ENCODE results near the gene IER2.
"Not testable (repeated sequence)": the region's sequence is repeated elsewhere in the genome, so short reads cannot be mapped to it uniquely, and the experiment has no call there.

The IER2 gene

DNA sequence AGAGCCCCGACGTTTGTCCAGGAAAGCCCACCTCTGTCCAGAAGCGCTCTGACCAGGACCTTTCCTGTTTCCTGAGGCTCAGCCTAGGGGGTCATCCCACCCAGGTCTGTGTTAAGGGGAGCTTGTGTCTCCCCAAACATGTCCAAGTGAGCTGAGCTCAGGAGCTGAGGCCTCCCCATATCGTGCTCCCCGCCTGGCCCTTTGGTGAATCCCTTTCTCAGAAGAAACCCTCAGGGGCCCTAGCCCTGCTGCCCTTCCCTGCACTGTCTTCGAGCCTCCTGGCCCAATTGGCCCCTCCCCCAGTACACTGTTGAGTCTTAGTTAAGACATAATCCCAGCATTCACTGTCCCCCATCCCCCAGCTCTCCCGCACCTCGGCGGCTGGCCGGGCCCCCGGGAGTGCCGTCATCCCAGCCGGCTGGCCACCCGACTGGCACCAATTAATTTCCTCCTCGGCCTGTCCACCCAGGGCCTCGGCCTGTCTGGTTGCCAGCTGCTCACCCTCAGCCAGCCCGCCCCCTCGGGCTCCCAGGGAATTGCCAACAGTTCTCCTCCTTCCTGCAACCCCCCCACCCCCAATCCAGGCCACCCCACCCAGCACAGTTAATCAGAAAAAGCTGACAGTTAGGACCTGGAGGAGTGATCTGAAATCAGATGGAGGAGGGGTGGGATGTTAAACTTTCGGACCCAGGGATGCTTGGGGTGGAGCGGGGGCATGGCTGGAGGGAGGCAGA lies 13.6 kb downstream of the IER2 start:
- DNase-seq (ENCODE audit: low read depth, low spot score), result no peak

DNA sequence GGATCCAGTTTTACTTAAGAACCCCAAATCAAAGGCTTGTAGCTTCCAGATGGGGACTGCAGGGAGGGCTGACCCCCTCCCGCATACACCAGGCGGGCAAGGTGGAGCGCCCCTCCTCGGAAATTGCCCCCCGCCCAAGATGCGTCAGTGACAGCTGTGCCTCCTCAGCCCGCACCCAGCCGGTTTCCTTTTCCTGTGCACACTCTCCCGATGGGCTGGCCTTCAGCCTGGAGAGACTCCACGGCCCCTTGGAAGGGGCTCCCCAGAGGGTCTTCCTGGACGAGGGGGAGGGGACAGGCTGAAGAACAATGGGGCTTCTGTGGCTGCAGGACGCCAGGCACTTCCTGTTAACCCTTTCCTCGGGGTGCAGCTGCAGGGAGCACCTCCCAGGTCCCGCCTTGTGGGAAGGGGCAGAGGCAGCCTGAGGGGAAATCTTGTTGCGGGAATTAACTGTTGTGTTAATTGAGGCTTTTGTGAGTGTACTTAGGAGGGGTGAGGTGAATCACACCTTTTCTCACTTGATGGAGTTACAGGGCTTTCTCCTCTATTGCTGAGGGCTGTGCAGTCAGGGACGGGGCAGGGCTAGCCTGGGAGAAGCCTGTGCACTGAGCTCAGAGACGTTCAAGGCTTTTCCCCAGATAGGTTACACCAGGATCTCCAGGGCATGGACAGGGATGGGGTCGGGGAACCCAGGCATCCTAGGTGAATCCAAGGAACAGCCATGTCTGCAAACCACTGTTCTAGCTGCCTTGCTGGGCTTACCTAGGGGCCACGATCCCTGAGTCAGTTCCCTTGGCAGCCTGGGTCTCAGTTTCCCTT lies 14.3 kb downstream of the IER2 start:
- DNase-seq (ENCODE audit: low read depth, low spot score), result no peak

DNA sequence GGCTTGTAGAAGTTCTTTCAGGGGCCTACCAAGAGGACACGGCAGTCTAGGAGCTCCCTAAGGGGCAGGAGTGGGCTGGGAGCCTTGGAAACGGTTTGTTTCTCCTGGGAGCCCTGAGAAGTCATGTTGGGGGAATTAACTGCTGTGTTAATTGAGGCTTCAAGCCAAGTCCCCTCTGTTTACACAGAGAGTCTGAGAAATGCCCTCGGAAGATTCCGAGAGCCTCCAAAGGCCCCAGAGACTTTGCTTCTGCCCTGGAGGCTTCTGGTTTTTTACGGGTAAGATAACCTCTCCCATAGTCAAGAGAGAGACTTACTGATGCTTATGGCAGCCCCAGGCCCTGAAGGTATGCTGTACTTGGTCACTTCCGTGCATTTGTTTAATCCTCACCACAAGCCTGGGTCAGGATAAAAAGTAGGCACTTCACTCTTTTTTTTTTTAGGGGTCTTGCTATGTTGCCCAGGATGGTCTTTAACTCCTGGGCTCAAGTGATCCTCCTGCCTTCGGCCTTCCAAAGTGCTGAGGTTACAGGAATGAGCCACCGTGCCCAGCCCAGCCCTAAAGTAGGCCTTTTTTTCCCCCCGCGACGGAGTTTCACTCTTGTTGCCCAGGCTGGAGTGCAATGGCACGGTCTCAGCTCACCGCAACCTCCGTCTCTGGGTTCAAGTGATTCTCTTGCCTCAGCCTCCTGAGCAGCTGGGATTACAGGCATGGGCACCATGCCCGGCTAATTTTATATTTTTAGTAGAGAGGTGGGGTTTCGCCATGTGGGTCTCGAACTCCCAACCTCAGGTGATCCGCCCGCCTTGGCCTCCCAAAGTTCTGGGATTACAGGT lies 15.2 kb downstream of the IER2 start:
- no peak for DNase-seq (ENCODE audit: low read depth, low spot score)

- not testable (repeated sequence) for DNase-seq (ENCODE audit: low read depth, low spot score)
Measured at GRCh38 chr19:13166151-13166550, 15.9 kb downstream of the IER2 start.

DNA sequence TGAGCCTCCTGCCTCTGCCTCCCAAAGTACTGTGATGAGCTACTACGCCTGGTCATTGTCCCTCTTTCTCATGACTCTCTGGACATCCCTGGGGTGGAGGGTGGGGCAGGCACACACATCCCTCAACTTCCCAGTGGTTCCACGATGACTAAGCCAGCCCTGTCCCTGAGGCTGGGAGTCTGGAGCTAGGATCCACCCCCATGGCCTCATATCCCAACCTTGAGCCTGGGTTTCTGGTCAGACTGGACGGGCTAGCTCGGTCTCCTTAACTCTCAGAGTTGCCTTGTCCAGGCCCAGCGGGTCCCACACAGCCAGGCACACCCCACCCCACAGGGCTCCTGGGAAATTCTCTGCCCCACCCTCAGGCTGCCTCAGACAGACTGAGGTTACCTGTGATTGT lies 19.6 kb downstream of the IER2 start:
- no peak for DNase-seq (ENCODE audit: low read depth, low spot score)

GRCh38 chr19:13171146-13171545 lies 20.9 kb downstream of the IER2 start:
- no peak for DNase-seq (ENCODE audit: low read depth, low spot score)

DNA sequence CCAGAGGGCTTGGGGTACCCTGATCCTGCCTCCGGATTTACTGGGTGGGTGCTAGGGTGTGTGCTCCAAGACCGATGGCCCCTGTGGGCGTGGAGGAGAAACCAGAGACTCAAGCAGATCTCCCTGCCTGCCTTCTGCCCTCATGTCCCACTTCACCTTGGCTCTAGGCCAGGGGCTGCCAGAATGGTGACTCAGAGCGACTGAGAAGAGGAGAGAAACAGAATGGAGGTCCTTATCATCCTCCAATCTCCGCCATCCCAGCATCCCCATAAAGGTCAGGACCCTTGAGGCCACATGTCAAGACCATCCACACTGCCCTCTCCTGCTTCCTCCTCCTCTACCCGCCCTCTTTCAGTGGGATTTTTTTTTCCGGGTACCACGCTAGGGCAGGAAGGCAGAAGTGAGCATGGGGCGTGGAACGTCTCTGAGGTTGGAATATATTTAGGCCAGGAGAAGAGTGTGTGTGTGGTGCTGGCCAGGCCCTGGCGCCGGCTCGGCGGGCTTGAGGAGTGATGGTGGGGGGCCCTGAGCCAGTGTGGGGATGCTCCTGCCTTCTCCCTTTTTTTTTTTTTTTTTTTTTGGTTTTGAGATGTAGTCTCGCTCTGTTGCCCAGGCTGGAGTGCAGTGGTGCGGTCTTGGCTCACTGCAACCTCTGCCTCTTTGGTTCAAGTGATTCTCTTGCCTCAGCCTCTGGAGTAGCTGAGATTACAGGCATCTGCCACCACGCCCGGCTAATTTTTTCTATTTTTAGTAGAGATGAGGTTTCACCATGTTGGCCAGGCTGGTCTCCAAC lies 22.3 kb downstream of the IER2 start:
- peak; percentile 74 for DNase-seq (ENCODE audit: low read depth, low spot score)

GRCh38 chr19:13173139-13173737 lies 23.0 kb downstream of the IER2 start:
- DNase-seq (ENCODE audit: low read depth, low spot score), result no peak

DNA sequence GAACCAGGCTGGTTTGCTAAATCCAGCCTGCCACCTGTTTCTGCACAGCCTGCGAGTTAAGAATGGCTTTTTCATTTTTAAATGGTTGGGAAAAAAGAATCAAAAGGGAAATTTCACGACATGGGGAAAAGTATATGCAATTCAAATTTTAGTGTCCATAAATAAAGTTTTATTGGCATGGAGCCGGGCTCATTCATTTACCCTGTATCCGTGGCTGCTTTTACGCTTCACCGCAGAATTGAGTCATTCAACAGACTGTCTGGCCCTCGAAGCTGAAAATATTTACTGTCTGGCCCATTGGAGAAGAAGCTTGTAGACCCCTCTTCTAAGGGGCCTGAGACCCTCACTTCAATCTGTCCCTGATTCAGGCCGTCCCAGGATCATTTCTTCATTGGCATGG lies 26.1 kb downstream of the IER2 start:
- DNase-seq (ENCODE audit: low read depth, low spot score), result no peak

DNA sequence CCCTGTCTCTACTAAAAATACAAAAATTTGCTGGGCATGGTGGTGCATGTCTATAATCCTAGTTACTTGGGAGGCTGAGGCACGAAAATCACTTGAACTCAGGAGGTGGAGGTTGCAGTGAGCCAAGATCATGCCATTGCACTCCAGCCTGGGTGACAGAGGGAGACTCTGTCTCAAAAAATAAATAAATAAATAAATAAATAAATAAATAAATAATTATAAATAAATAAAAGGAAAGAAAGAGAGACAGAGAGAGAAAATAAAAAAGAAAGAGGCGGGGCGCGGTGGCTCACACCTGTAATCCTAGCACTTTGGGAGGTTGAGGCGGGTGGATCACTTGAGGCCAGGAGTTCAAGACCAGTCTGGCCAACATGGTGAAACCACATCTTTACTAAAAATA lies 27.4 kb downstream of the IER2 start:
- not testable (repeated sequence) for DNase-seq (ENCODE audit: low read depth, low spot score)

- DNase-seq (ENCODE audit: low read depth, low spot score), result not testable (repeated sequence)
Measured at GRCh38 chr19:13178291-13178690, 28.1 kb downstream of the IER2 start.

DNA sequence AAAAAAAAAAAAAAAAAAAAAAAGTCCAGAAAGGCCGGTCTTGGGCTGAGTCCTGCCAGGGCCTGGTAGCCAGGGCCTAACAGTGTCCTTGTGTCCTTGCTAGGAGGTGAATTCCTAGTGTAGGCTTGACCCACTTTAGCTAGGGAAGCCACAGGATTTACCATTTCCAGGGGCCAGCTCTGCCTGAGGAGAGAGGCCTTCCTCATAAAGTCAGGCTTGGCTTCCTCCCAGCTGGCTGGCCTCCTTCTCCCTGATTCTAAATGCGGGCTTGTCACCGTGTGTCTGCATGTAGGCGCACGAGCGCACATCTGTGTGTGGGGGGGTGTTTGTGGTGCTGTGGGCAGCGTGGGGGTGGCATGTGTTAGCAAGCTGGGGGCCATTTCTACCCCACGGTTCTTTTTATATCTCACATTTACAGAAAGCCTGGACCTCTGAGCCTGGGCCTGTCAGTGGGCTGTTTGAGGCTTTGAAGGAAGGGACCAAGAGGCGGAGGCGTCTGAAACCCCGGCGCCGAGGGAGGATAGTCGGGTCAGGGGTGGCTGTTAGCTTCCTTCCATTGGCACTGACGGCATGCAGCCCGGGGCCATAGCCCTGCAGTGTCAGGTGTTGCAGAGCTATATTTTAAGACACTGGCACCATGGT lies 31.7 kb downstream of the IER2 start:
- no peak for DNase-seq (ENCODE audit: low read depth, low spot score)

DNA sequence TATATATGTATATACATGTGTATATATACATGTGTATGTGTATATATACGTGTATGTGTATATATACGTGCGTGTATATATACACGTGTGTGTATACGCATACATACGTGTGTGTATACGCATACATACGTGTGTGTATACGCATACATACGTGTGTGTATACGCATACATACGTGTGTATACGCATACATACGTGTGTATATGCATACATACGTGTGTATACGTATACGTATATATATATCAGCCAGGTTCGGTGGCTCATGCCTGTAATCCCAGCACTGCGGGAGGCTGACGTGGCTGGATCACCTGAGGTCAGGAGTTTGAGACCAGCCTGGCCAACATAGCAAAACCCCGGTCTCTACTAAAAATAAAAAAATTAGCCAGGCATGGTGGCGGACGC lies 34.7 kb downstream of the IER2 start:
- not testable (repeated sequence) for DNase-seq (ENCODE audit: low read depth, low spot score)

- DNase-seq (ENCODE audit: low read depth, low spot score), result not testable (repeated sequence)
Measured at GRCh38 chr19:13185763-13186657, 35.8 kb downstream of the IER2 start.

GRCh38 chr19:13186688-13187087 lies 36.5 kb downstream of the IER2 start:
- not testable (repeated sequence) for DNase-seq (ENCODE audit: low read depth, low spot score)

- no peak for DNase-seq (ENCODE audit: low read depth, low spot score)
Measured at GRCh38 chr19:13187419-13187818, 37.2 kb downstream of the IER2 start.

- DNase-seq (ENCODE audit: low read depth, low spot score), result no peak
Measured at GRCh38 chr19:13189600-13189999, 39.4 kb downstream of the IER2 start.

GRCh38 chr19:13190781-13191540 lies 40.8 kb downstream of the IER2 start:
- DNase-seq (ENCODE audit: low read depth, low spot score), result no peak

- DNase-seq (ENCODE audit: low read depth, low spot score), result no peak
Measured at GRCh38 chr19:13195678-13196077, 45.5 kb downstream of the IER2 start.

Data from activated naive CD8-positive, alpha-beta T cell treated with anti-CD3 and anti-CD28 coated beads, Interleukin-2, amount 50 U/mL, for 16 hours (primary cell).